ENCODE data around the gene TMPRSS9.
"Not testable (repeated sequence)": the region's sequence is repeated elsewhere in the genome, so short reads cannot be mapped to it uniquely, and the experiment has no call there.

Gene TMPRSS9

DNA sequence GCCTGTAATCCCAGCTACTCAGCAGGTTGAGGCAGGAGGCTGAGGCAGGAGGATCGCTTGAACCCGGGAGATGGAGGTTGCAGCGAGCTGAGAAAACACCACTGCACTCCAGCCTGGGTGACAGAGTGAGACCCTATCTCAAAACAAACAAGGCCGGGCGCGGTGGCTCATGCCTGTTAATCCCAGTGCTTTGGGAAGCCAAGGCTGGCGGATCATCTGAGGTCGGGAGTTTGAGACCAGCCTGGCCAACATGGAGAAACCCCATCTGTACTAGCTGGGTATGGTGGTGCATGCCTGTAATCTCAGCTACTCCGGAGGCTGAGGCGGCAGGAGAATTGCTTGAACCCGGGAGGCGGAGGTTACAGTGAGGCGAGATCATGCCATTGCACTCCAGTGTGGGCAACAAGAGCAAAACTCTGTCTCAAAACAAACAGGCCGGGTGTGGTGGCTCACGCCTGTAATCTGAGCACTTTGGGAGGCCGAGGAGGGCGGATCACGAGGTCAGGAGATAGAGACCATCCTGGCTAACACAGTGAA lies 35.3 kb downstream of the TMPRSS9 start:
- not testable (repeated sequence) for DNase-seq

DNA sequence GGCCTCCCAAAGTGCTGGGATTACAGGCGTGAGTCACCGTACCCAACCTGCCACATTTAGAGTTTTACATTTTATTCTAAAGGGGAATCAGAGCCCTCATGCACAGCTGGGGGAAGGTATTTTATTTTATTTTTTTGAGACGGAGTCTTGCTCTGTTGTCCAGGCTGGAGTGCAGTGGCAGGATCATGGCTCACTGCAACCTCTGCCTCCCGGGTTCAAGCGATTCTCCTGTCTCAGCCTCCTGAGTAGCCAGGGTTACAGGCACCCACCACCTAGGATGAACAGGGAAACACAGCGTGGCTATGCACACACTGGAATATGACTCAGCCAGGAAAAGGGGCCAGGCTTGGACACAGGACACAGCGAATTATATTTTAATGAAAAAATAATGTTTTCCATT lies 37.1 kb downstream of the TMPRSS9 start:
- not testable (repeated sequence) for DNase-seq

DNA sequence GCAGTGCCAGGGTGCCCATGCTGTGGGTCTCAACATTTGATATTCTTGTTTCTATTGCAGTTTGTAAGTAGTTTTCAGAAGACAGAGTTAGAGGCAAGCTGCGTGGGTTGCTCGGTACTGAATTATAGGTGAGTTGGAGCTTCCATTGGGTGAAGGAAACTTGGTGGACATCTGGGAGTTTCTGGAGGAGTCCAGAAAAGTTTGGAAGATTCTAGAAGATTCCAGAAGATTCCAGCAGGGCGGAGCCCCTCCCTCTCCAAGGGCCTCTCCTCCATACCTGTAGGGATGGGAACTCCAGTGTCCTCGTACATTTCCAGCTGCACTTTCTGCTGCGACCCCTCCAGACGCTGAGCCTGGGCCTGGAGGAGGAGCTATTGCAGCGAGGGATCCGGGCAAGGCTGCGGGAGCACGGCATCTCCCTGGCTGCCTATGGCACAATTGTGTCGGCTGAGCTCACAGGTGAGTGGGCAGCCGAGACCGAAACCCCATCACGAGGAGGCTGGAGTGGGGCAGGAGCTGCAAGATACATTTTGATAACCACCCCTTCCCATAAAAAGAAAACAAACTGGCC lies 38.8 kb downstream of the TMPRSS9 start:
- DNase-seq: no peak

DNA sequence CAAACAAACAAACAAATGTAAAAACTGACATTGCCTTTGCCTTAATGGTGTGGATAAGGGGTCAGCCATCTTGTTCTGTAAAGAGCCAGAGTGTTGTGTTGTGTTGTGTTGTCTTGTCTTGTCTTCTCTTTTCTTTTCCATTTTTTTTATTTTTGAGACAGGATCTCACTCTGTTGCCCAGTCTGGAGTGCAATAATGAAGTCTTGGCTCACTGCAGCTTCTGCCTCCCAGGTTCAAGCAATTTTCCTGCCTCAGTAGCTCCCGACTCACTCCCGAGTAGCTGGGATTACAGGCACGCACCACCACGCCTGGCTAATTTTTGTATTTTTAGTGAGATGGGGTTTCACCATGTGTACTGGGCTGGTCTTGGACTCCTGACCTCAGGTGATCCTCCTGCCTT lies 39.5 kb downstream of the TMPRSS9 start:
- DNase-seq: no peak

DNA sequence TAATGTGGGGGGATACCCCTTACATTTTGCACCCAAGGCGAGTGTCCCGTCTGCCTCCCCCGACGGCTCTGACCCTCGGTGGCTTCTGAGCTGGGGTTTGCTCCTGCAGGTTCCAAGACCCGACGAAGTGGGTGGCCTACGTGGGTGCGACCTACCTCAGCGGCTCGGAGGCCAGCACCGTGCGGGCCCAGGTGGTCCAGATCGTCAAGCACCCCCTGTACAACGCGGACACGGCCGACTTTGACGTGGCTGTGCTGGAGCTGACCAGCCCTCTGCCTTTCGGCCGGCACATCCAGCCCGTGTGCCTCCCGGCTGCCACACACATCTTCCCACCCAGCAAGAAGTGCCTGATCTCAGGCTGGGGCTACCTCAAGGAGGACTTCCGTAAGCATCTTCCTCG lies 48.2 kb downstream of the TMPRSS9 start:
- no peak for DNase-seq

DNA sequence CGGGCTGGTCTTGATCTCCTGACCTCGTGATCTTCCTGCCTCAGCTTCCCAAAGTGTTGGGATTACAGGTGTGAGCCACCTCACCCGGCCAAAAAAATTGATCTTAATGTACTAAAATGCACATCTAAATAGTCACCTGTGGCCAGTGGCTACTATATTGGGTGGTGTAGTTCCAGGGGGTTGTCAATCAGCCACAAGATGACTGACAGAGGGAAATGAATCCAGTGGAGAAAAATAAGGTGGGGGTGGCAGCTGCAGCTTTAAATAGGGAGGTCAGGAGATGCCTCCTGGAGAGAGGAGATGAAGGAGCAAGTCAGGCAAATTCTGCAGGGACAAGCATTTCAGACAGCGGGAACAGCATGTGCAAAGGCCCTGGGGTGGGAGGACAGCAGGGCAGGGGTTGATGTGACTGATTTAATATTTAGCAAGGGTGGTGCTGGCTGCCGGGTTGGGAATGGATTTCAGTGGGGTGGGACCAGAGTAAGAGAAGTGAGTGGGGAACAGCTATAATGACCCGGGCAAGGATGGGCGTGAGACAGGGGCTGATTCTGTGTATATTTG lies 49.4 kb downstream of the TMPRSS9 start:
- no peak for DNase-seq

DNA sequence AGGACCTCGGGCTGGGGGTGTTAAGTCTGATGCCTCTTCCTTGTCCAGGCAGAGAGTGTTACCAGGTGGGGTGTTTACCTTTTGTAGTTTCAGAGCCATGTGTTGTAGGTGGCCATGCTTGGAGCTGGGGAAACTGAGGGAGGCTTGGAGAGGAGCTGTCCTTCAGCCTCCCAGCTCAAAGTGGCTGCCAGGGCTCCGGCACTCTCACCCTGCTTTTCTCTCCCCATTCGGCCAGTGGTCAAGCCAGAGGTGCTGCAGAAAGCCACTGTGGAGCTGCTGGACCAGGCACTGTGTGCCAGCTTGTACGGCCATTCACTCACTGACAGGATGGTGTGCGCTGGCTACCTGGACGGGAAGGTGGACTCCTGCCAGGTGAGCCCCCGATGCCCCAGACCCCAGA lies 50.0 kb downstream of the TMPRSS9 start:
- DNase-seq: no peak

DNA sequence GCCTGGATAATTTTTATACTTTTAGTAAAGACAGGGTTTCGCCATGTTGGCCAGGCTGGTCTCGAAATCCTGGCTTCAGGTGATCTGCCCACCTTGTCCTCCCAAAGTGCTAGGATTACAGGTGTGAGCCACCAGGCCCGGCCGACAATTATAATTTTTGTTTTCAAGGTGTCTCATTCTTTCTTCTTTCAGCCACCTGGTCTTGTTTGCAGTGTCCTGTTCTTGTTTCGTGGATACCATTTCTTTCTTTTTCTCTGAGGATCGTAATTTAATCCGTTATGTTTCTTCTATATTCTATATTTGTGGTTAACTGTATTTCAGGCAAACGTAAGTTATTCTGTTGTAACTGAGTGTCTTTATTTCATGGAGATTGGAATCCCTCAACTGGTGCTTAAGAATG lies 51.6 kb downstream of the TMPRSS9 start:
- no peak for DNase-seq

DNA sequence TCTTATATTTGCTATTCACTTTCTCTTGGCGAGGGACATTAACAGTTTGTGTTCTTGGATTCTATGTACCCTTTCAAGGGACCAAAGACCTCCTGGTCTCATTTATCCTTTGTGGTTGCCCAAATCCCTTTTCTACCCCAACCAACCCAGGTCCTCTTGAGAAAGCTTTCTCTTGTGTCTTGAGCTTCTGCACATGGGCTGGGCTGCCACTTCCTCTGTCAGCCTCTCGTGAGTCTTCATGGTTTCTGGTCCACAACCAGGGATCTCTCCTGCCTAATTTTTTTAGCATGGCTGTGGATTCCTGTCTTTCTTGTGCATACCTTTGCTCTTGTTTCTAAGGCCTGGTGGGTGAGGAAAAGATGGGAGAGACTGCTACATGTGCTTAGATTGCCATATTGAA lies 52.4 kb downstream of the TMPRSS9 start:
- DNase-seq: no peak

DNA sequence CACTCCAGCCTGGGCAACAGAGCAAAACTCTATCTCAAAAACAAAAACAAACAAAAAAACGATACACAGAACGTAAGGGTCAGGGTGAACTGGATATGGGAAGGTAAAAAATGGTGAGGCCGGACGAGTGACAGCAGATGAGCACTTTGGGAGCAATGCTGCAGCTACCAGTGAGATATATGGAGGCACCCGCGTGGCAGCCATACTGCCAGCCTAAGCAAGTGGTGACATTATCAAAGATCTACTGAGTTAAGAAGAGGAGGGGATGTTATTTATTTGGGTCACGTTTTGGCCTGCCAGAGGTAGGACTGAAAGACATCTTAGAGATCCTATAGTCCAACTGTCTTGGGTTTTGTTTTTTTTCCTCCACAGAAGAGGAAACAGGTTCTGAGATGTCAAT lies 53.1 kb downstream of the TMPRSS9 start:
- DNase-seq: no peak

DNA sequence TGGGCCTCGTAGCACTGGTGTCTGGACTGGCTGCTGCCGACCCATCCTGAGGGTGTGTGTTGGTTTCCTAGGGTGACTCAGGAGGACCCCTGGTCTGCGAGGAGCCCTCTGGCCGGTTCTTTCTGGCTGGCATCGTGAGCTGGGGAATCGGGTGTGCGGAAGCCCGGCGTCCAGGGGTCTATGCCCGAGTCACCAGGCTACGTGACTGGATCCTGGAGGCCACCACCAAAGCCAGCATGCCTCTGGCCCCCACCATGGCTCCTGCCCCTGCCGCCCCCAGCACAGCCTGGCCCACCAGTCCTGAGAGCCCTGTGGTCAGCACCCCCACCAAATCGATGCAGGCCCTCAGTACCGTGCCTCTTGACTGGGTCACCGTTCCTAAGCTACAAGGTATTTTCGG lies 53.6 kb downstream of the TMPRSS9 start:
- DNase-seq: no peak

DNA sequence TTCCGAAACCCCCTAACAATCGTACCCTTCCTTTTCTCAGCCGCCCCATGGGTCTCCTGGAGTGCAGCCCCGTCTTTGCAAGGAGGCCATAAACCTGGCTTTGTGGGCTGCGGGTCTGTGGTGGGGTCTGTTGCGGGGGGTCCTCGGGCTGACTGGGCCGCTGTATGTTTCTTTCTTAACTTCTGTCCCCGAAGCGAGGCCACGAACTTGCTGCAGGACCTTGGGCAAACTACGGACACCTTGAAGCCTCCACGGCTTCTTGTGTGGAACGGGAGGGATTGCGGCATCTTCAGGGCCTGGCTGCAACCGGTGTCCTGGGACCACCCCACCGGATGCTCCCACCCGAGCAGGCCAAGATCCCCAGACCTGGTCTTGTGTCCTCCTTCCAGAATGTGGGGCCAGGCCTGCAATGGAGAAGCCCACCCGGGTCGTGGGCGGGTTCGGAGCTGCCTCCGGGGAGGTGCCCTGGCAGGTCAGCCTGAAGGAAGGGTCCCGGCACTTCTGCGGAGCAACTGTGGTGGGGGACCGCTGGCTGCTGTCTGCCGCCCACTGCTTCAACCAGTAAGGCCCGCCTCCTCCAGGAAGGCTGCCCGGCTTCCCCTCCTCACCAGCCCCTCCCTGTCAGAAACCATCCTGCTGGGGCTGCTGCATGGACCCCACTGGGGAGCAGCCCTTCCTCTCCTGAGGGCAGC lies 55.4 kb downstream of the TMPRSS9 start:
- no peak for DNase-seq

DNA sequence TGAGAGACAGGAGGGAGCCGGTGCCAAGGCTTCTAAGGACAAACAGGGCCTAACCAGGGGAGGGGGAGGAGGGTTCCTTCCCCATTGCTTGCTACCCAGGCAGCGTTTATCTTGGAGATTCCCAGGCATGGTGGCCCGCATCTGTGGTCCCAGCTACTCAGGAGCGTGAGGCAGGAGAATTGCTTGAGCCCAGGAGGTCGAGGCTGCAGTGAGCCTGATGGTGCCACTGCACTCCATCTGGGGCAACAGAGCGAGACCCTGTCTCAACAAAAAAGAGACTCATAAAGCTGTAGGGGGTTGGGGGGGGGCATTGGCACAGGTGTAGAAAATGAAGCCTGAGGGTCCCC lies 55.9 kb downstream of the TMPRSS9 start:
- DNase-seq: no peak

DNA sequence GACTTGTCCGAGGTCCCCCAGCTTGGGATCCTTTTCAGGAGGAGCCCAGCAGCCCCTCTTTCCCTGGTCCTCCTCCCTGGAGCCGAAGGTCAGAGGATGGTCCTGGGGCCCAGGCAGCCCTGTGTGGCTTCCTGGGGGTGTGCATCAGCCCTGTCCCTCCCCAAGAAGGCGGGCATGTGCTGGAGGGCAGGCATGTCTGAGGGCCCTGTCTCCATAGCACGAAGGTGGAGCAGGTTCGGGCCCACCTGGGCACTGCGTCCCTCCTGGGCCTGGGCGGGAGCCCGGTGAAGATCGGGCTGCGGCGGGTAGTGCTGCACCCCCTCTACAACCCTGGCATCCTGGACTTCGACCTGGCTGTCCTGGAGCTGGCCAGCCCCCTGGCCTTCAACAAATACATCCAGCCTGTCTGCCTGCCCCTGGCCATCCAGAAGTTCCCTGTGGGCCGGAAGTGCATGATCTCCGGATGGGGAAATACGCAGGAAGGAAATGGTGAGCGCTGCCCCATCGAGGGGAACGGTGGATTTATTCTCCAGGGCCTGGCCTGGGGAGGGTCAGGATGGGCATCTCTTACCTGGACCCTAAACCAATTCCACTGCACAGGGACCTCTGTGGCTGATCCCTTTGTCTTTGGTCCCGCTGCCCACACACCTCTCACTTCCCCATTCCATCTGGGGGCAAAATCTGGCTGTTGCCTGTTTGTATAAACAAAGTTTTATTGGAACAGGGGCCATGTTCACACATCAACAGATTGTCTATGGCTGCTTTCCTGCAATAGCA lies 56.4 kb downstream of the TMPRSS9 start:
- no peak for DNase-seq

DNA sequence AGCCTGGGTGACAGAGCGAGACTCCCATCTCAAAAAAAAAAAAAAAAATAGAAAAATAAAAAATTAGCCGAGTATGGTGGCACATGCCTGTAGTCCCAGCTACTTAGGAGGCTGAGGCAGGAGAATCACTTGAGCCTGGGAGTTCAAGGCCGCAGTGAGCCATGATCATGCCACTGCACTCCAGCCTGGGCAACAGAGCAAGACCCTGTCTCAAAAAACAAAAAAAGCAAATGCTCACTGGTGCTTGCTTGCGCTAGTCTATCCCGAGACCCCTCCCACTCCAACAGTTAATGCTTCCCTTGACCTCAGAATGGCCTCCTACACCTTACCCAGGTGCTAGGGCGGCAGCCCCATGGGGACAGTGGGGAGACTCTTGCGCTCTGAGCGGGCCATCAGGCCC lies 57.4 kb downstream of the TMPRSS9 start:
- DNase-seq: not testable (repeated sequence)

DNA sequence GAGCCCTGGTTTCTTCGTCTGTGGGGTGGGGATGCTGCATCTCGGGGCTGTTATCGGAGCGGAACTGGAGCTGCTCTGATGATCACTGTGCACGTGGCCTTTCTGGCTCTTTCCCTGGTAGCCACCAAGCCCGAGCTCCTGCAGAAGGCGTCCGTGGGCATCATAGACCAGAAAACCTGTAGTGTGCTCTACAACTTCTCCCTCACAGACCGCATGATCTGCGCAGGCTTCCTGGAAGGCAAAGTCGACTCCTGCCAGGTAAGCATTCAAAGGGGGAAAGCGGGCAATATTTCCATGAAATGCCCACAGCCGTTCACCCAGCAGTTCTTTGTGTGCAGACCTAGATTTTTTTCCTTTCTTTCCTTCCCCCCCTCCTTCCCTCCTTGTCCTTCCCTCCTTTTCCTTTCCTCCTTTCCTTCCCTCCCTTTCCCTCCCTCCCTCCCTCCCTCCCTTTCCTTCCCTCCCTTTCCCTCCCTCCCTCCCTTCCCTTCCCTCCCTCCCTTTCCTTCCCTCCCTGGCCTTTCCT lies 57.9 kb downstream of the TMPRSS9 start:
- DNase-seq: no peak

DNA sequence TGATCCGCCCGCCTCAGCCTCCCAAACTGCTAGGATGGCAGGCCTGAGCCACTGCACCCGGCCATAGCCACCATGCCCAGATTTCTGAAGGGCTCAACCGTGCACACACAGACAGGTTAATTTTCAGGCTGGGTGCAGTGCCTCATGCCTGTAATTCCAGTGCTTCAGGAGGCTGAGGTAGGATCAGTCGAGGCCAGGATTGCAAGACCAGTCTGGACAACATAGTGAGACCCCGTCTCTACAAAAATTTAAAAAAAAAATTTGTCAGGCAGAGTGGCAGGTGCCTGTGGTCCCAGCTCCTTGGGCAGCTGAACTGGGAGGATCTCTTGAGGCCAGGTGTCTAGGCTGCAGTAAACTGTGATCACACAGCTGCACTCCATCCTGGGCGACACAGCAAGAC lies 59.7 kb downstream of the TMPRSS9 start:
- DNase-seq: no peak

DNA sequence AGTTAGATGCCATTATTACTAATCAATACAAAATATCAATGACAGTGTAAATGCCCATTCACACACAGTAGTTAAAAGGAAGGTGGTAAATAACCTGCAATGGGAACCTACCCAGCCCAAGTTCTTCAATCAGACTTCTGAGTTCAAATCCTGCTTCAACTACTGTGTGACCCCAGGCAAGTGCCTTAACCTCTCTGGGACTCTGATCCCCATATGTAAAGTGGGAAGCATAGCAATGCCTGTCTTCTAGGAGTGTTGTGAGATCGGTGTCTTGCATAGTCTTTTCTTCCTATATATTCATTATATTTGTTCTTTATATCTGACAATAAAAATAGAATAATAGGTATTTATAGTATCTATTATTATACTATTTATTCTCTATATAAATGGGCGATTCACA lies 60.4 kb downstream of the TMPRSS9 start:
- no peak for DNase-seq

DNA sequence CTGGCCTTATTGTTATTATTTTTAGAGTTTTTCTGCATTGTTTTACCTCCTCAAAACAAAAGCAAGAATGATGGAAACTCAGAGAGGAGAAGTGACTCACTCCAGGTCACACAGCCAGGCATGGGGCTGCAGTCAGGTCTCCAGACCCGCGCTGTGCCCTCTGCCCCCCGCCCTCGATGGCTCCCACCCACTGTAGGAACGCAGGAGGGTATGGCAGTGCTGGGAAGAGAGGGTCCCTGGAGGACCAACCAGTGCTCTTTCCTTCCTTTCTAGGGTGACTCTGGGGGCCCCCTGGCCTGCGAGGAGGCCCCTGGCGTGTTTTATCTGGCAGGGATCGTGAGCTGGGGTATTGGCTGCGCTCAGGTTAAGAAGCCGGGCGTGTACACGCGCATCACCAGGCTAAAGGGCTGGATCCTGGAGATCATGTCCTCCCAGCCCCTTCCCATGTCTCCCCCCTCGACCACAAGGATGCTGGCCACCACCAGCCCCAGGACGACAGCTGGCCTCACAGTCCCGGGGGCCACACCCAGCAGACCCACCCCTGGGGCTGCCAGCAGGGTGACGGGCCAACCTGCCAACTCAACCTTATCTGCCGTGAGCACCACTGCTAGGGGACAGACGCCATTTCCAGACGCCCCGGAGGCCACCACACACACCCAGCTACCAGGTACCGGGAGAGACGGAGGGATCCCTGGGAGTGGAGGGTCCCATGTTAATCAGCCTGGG lies 61.7 kb downstream of the TMPRSS9 start:
- no peak for DNase-seq

DNA sequence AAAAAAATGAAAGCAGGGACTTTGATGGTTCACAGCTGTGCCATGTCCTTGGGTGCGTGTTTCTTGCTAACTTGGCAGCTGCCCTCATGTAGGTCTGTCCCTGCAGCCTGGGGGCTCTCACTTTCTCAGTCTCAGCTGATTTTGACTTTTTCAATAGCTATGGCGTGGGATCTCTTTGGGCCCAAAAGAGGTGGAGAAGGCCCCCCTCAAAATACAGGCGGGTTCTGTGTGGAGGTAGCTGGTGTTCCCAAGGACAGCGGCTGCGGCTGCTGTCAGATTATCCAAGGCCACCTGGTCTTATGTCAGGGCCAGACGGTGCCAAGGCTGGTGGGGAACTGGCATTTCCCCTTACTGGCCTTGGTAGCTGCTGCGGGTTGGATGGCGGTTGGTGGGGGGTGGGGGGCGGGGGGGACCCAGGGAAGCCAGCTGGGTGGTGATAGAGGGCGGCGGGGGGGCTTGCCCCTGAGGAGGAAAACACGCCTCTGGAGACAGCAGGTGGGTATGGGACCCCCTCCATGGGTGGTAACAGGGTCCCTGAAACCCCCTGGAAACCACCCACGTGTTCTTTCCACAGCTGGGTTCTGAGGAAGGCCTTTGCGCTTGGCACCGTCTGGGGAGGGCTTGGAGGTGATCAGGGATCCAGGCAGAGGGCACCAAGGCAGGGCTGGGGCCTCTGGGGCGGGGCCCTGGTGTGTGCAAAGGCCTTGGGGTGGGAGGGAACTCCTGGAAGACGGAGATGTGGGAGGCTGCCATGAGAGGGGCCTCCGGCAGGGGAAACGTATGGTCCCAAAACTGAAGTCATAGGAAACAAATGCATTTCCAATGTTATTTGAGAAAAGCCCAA lies 63.2 kb downstream of the TMPRSS9 start:
- DNase-seq: no peak

DNA sequence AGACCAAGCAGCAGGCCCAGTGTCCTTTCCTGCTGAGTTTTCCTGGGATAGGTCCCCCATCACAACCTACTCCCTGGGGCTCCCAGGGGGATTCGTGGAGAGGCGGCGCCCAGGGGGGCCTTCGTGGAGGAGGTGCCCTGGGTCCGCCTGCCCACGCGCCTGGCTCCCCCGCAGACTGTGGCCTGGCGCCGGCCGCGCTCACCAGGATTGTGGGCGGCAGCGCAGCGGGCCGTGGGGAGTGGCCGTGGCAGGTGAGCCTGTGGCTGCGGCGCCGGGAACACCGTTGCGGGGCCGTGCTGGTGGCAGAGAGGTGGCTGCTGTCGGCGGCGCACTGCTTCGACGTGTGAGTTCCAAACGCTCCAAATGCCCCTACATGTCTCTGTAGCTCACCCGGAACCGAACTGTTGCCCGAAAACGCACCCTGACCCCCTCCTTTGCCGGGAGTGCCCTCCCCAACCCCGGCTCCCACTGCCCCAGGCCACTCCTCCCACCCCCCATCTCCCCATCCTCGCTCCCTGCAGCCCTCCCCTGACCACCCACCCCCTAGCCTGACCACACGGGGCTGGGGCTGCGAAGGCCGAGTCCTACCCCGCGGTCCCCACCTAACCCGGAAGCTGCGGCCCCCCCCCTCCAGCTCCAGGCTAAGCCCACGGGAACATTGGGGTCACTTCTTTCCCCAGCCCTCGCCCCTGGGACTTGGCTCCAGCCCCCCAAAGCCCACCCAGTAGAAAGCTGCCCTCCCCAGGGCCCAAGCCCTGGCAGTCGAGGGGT lies 64.0 kb downstream of the TMPRSS9 start:
- DNase-seq: no peak

Data from activated CD4-positive, alpha-beta T cell treated with anti-CD3 and anti-CD28 coated beads for 1 hour (primary cell).